AG09309 (cell line): Measurements from ENCODE around the gene CAND2.

Source experiments
- DNase-seq: peaks from one replicate; pipeline ENCODE4 v3.0.0-alpha.2; 2010; ENCODE audit warnings: low read depth
- H3K4me3 ChIP-seq: 2 replicates; pipeline ENCODE4 v1.5.1; 2011; ENCODE audit warnings: mild to moderate bottlenecking, low read depth, low read length, moderate library complexity; ENCODE audit not compliant: control insufficient read depth
- CTCF ChIP-seq: IDR thresholded peaks from 2 replicates; pipeline ENCODE4 v1.5.1; 2011; ENCODE audit warnings: mild to moderate bottlenecking, low read depth, low read length, inconsistent platforms; ENCODE audit not compliant: insufficient read depth, control insufficient read depth; ENCODE audit errors: missing control alignments

Gene CAND2

DNA sequence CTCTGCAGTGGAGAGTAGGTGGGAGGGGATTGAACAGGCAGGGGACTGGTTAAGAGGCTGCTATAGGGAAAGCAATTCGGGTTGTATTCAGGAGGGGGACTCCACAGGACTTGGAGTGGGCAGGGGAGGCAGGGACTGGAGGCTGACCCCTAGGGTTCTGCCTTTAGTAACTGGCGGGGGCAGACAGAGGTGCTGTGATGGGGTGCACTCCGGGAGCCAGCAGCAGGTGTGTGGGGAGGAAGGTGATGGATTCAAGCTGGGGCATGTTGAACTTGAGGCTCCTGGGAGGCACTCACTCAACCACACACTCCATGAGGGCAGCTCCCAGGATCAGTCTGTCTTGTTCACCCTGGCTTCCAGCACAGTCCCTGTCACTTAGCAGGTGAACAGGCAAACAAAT lies 12.5 kb downstream of the CAND2 start:
- no peak for TF ChIP-seq CTCF
- no peak for DNase-seq
- no peak overlapping the region for H3K4me3 ChIP-seq

- no peak for TF ChIP-seq CTCF
- no peak for DNase-seq
- no peak overlapping the region; the same call in 1 of the 2 replicates for H3K4me3 ChIP-seq
Observed at GRCh38 chr3:12809435-12809834, 13.0 kb downstream of the CAND2 start.

- TF ChIP-seq CTCF = peak; percentile 60
- DNase-seq = peak; percentile 29
- H3K4me3 ChIP-seq = peak overlapping the region; percentile 54
Observed at GRCh38 chr3:12810013-12810780, 13.7 kb downstream of the CAND2 start.

DNA sequence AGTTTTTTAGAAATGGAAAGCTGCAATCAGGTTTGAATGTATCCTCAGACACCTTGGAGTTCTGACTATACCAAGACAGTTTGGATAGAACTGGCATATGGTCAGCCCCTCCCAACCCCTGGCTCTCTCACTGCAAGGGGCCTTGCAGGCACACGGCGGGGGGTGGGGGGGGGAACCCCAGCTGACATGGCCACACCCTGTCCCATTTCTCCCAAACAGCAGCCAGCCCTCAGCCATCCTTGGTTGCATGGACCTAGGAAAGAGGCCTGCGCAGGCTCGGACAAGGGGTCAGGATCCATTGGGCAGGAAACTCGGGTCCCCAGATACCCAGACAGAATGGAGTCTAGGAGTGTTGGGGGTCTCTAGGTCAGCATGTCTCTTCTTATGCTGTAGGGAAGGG lies 14.5 kb downstream of the CAND2 start:
- TF ChIP-seq CTCF = no peak
- no peak for DNase-seq
- no peak overlapping the region for H3K4me3 ChIP-seq

- TF ChIP-seq CTCF = no peak
- H3K4me3 ChIP-seq = no peak overlapping the region
- no peak for DNase-seq
Observed at GRCh38 chr3:12812812-12813211, 16.3 kb downstream of the CAND2 start.

DNA sequence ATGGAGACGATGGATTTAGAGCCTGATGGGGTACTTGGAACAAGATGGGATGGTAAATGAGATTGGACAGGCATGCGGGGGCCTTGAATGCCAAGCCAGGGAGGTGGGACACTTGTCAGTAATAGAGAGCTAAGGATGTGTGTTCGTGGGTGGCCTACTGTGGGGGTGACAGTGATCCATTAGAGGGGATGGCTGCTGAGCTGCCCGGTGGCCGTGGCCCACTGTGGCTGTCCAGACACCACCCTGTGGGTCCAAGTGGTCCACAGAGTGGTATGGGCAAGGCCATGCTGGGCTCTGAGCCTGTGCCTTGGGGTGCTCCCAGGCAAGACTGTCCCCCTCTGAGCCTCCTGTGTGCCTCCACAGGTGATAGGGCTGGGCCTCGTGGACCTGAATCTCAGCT lies 17.5 kb downstream of the CAND2 start:
- no peak overlapping the region for H3K4me3 ChIP-seq
- DNase-seq = no peak
- TF ChIP-seq CTCF = no peak
